ENCODE measurements around the gene ZNF831.

The ZNF831 gene

DNA sequence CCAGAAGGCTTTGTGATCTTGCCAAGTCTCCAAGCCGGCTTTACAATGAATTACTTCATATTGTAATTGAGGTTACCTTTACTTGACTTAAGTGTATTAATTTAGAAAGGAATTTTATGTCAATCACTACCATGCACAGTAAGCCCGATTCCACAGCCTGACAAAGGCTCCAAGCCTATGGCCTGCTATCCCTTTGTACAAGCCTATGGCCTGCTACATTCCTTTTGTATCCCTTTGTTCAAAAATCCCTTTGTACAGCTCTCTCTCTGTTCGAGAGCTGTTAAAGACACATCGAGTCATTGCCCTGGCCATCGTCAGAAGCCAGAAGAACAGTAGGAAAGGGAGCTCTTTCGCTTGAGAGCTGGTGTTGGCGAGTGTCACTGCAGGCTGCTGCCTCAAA lies 134.1 kb downstream of the ZNF831 start:
- Histone ChIP-seq H3K36me3 (ENCODE audit: control insufficient read depth in 1 of 2, insufficient read depth in 2 of 2, low read length in 2 of 2) (no peaks in the 10 kb centered on the region), H3K27me3 (ENCODE audit: control insufficient read depth in 1 of 2, insufficient read depth in 2 of 2, low read length in 2 of 2) (peaks cover 4 to 9% of the 10 kb centered on the region in 2 donors), H3K27ac (ENCODE audit: low read depth, low read length) (no peak overlapping the region), H3K4me1 (ENCODE audit: control insufficient read depth in 1 of 2, insufficient read depth in 2 of 2, low read length in 2 of 2) (peaks cover 9 to 10% of the 10 kb centered on the region in 2 donors), H3K9me3 (ENCODE audit: control insufficient read depth in 1 of 2, low read length in 2 of 2) (no peaks in the 10 kb centered on the region), H3K4me3 (ENCODE audit: low read depth in 1 of 2, low read length in 2 of 2) (no peak overlapping the region), H3K9ac (ENCODE audit: low read depth in 1 of 2, low read length in 2 of 2) (no peak overlapping the region)

- peaks cover 5% of the 10 kb centered on the region in 2 donors for H3K27me3 ChIP-seq (ENCODE audit: control insufficient read depth in 1 of 2, insufficient read depth in 2 of 2, low read length in 2 of 2)
- no peak overlapping the region for H3K4me3 ChIP-seq (ENCODE audit: low read depth in 1 of 2, low read length in 2 of 2)
- H3K9ac ChIP-seq (ENCODE audit: low read depth in 1 of 2, low read length in 2 of 2): no peak overlapping the region
- H3K36me3 ChIP-seq (ENCODE audit: control insufficient read depth in 1 of 2, insufficient read depth in 2 of 2, low read length in 2 of 2): no peaks in the 10 kb centered on the region
- no peak overlapping the region for H3K27ac ChIP-seq (ENCODE audit: low read depth, low read length)
- peaks cover 9 to 14% of the 10 kb centered on the region in 2 donors for H3K4me1 ChIP-seq (ENCODE audit: control insufficient read depth in 1 of 2, insufficient read depth in 2 of 2, low read length in 2 of 2)
- H3K9me3 ChIP-seq (ENCODE audit: control insufficient read depth in 1 of 2, low read length in 2 of 2): no peaks in the 10 kb centered on the region
These were observed 136.3 kb downstream of the ZNF831 start for GRCh38 chr20:59299945-59300332.

GRCh38 chr20:59300333-59301081 lies 136.9 kb downstream of the ZNF831 start, which contains the start of gene EDN3:
Gene EDN3 (plus strand): TSS chr20:59300611. CDS start chr20:59300813, 202 bp downstream.
- Histone ChIP-seq H3K9me3 (ENCODE audit: control insufficient read depth in 1 of 2, low read length in 2 of 2) (no peaks in the 10 kb centered on the region), H3K4me3 (ENCODE audit: low read depth in 1 of 2, low read length in 2 of 2) (peak within 1 kb of the TSS; percentile 62 to 64), H3K27ac (ENCODE audit: low read depth, low read length) (no peak within 1 kb of the TSS), H3K36me3 (ENCODE audit: control insufficient read depth in 1 of 2, insufficient read depth in 2 of 2, low read length in 2 of 2) (no peaks in the 10 kb centered on the region), H3K27me3 (ENCODE audit: control insufficient read depth in 1 of 2, insufficient read depth in 2 of 2, low read length in 2 of 2) (peaks cover 5% of the 10 kb centered on the region in 2 donors), H3K4me1 (ENCODE audit: control insufficient read depth in 1 of 2, insufficient read depth in 2 of 2, low read length in 2 of 2) (peaks cover 9 to 14% of the 10 kb centered on the region in 2 donors), H3K9ac (ENCODE audit: low read depth in 1 of 2, low read length in 2 of 2) (peak within 1 kb of the TSS; percentile 30 to 53)

GRCh38 chr20:59301343-59302007 lies 137.9 kb downstream of the ZNF831 start:
- H3K9me3 ChIP-seq (ENCODE audit: control insufficient read depth in 1 of 2, low read length in 2 of 2): no peaks in the 10 kb centered on the region
- peaks cover 5% of the 10 kb centered on the region in 2 donors for H3K27me3 ChIP-seq (ENCODE audit: control insufficient read depth in 1 of 2, insufficient read depth in 2 of 2, low read length in 2 of 2)
- H3K9ac ChIP-seq (ENCODE audit: low read depth in 1 of 2, low read length in 2 of 2): peak overlapping the region in 1 of 2 donors; percentile 30
- H3K4me3 ChIP-seq (ENCODE audit: low read depth in 1 of 2, low read length in 2 of 2): peak overlapping the region; percentile 62 to 64
- H3K36me3 ChIP-seq (ENCODE audit: control insufficient read depth in 1 of 2, insufficient read depth in 2 of 2, low read length in 2 of 2): no peaks in the 10 kb centered on the region
- no peak overlapping the region for H3K27ac ChIP-seq (ENCODE audit: low read depth, low read length)
- peaks cover 9 to 14% of the 10 kb centered on the region in 2 donors for H3K4me1 ChIP-seq (ENCODE audit: control insufficient read depth in 1 of 2, insufficient read depth in 2 of 2, low read length in 2 of 2)

DNA sequence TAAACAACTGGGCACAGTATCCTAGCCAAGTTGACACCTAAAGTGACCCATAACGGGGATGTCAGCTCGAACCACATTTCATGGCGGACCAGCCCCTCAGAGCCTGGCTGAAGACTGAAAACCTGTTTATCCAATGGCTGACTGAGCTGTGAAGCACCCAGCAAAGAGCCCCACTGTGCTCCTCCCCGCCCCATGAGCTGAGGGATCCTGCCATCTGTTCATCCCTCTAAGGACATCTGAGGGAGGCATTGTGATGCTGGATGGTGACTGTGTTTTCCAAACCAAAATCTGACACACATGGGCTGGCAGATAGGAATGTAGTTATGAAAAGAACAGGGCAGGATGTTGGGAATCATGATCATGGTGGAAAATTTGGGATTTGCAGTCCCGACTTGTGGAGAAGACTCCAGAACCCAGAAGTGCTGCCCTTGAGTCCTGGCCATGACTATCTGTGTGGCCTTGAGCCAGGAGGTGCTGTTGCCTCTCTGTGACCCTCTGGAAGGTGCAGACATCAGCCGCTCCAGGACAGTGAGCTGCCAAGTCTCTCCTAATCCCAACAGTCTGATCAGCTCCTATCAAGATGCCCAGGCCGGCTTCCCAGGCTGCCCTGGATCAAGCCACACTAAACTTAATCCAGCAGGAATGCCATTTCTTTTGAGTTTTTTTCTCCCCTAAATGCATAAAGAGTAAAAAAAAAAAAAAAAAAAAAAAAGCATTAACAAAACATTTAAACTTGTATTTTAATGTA lies 142.5 kb downstream of the ZNF831 start:
- H3K4me1 ChIP-seq (ENCODE audit: control insufficient read depth in 1 of 2, insufficient read depth in 2 of 2, low read length in 2 of 2): peaks cover 26 to 34% of the 10 kb centered on the region in 2 donors
- H3K4me3 ChIP-seq (ENCODE audit: low read depth in 1 of 2, low read length in 2 of 2): no peak overlapping the region
- H3K27me3 ChIP-seq (ENCODE audit: control insufficient read depth in 1 of 2, insufficient read depth in 2 of 2, low read length in 2 of 2): peaks cover 0 to 5% of the 10 kb centered on the region in 2 donors
- H3K9ac ChIP-seq (ENCODE audit: low read depth in 1 of 2, low read length in 2 of 2): no peak overlapping the region
- no peaks in the 10 kb centered on the region for H3K9me3 ChIP-seq (ENCODE audit: control insufficient read depth in 1 of 2, low read length in 2 of 2)
- H3K27ac ChIP-seq (ENCODE audit: low read depth, low read length): no peak overlapping the region
- H3K36me3 ChIP-seq (ENCODE audit: control insufficient read depth in 1 of 2, insufficient read depth in 2 of 2, low read length in 2 of 2): no peaks in the 10 kb centered on the region

- Histone ChIP-seq H3K4me1 (ENCODE audit: control insufficient read depth in 1 of 2, insufficient read depth in 2 of 2, low read length in 2 of 2) (peaks cover 26 to 34% of the 10 kb centered on the region in 2 donors), H3K27ac (ENCODE audit: low read depth, low read length) (no peak overlapping the region)
These were observed 143.6 kb downstream of the ZNF831 start for GRCh38 chr20:59307270-59307669.

More at GRCh38 chr20:59307270-59307669, 143.6 kb downstream of the ZNF831 start:
- H3K9ac ChIP-seq (ENCODE audit: low read depth in 1 of 2, low read length in 2 of 2): no peak overlapping the region
- no peaks in the 10 kb centered on the region for H3K36me3 ChIP-seq (ENCODE audit: control insufficient read depth in 1 of 2, insufficient read depth in 2 of 2, low read length in 2 of 2)
- H3K27me3 ChIP-seq (ENCODE audit: control insufficient read depth in 1 of 2, insufficient read depth in 2 of 2, low read length in 2 of 2): peaks cover 0 to 5% of the 10 kb centered on the region in 2 donors
- no peak overlapping the region for H3K4me3 ChIP-seq (ENCODE audit: low read depth in 1 of 2, low read length in 2 of 2)
- no peaks in the 10 kb centered on the region for H3K9me3 ChIP-seq (ENCODE audit: control insufficient read depth in 1 of 2, low read length in 2 of 2)

All from duodenal mucosa (tissue), 2 donors.